Putamen (tissue), 1 donor: ENCODE data around the gene RNF130.
"Not testable (repeated sequence)": the region's sequence is repeated elsewhere in the genome, so short reads cannot be mapped to it uniquely, and the experiment has no call there.

Experiments
- DNase-seq: peaks from one replicate; pipeline ENCODE4 v3.0.0-alpha.2; 2016; ENCODE audit warnings: low spot score

Gene RNF130

DNA sequence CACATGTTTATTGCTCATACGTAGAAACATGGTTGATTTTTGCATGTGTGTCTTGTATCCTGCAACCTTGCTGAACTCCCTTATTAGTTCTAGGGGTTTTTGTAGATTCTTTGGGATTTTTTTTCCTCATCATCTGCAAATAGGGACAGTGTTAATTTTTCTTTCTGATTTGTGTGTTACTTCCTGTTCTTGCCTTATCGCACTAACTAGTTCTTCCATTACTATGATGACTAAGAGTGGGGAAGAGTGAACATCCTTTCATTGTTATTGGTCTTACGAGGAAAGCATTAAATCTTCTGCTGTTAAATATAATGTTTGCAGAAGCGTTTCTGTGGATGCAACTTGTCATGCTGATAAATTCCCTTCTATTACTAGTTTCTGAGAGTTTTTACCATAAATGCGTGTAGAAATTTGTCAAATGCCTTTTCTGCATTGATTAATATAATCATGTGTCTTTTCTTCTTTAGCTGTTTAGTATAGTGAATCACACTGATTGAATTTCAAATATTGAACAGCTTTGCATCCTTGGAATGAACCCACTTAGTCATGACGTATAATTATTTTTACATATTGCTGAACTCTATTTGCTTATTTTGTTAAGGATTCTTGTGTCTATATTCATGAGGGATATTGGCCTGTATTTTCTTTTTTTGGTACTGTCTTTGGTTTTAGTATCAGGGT lies 32.1 kb upstream of the RNF130 start:
- DNase-seq, result no peak

- no peak for DNase-seq
Observed at GRCh38 chr5:180102636-180103035, 31.1 kb upstream of the RNF130 start.

- no peak for DNase-seq
Observed at GRCh38 chr5:180101451-180102105, 30.0 kb upstream of the RNF130 start.

DNA sequence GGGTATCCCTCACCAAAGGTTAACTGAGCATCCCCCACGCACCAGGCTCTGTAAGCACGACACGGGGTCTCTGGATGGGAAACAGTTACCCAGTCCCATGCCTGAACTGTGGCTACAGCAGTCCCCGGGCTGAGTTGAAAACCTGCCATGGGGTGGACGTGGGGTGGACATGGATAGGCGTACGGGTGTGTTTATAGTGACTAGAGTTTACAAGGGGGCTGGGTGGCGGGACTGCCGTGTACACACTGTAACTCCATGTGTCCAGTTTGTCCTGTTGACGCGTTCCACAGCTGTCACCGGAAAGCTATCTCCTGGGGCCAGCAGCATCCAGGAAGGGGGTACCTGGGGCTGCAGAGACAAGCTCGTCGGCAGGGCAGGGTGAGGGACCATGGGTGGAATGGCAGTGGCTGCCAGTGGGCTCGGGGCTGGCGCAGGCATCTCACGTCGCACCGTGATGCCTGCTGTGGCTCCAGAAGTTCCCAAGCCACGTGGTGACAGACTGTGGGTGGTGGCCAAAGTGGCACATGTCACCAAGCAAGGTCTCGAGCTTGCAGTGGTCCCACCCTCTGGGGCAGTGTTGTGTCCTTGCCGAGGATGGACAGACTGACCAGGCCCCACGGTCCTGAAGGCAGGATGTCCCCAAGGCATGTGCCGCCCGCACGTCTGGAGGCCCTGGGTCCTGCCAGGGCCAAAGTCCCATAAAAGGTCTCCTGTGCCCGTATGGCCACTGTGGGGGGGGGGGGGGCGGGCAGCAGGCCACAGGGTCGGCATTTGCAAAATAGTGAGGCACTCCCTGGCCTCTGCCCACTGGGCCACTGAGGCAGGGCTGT lies 29.3 kb upstream of the RNF130 start:
- DNase-seq, result no peak

GRCh38 chr5:180099733-180100611 lies 28.4 kb upstream of the RNF130 start:
- DNase-seq, result no peak

- DNase-seq, result no peak
Observed at GRCh38 chr5:180098991-180099732, 27.6 kb upstream of the RNF130 start.

GRCh38 chr5:180098526-180098925 lies 27.0 kb upstream of the RNF130 start:
- DNase-seq, result no peak

DNA sequence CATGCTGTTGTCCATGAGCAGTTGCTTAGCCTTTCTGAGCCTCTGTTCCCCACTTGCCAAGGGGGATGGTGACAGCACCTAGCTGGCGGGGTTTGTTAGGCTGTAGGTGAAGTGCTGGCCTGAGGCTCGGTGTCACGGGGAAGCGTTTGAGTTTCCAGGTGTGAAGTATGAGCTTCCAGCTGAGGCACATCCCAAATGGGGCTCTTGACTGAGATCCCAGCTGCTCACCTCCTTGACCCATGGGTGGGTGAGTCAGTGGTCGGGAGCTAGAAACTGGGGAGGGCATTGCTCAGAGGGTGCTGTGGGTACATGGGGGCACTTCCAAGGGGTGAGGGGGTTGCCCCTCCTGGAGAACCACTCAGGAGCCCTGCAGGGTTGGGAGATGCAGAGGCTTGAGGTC lies 26.4 kb upstream of the RNF130 start:
- no peak for DNase-seq

- DNase-seq, result no peak
Observed at GRCh38 chr5:180097163-180097894, 25.8 kb upstream of the RNF130 start.

- DNase-seq, result no peak
Observed at GRCh38 chr5:180096616-180097015, 25.1 kb upstream of the RNF130 start.

- DNase-seq, result no peak
Observed at GRCh38 chr5:180095545-180095944, 24.0 kb upstream of the RNF130 start.

GRCh38 chr5:180093651-180094382 lies 22.3 kb upstream of the RNF130 start:
- peak; percentile 66 for DNase-seq

DNA sequence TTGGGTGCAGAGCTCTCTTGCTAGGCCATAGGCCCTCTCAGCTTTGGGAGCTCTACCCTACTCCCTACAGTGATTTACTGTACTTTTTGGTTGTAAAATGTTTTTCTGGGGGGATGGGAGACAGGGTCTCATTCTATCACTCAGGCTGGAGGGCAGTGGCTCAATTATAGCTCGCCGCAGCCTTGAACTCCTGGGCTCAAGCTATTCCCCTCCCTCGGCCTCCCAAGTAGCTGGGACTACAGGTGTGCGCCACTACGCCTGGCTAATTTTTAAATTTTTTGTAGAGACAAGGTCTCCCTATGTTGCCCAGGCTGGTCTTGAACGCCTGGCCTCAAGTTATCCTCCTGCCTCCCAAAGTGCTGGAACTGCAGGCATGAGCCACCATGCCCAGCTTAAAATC lies 21.7 kb upstream of the RNF130 start:
- no peak for DNase-seq

DNA sequence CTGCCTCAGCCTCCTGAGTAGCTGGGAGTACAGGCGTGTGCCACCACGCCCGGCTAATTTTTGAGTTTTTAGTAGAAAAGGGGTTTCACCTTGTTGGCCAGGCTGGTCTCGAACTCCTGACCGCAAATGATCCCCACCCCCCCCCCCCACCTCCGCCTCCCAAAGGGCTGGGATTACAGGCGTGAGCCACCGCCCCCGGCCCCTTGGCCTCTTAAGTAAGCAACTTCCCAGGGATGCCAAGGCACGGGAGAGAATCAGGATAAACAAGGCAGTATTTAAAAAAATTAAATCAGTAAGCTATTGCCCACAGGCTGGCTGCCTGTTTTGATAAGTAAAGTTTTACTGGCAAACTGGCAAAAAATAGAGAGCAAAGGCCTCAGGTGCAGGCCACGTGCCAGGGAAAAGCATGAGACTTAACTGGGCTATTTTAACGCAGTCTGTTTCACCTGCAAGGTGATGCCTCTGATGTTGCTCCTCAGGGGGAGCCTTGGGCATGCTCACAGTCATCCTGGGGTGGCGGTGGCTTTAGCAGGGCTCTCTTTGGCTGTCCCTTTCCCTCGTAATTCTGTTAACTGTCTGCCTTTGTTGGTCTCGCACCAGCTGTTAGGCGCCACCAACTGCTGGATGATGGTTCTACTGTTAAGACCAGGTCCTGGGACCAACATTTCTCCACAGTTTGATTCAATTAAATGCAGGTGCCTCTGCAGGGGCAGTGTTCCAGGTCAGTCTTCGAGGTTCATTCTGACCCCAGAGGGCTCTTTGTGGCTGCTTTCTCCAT lies 19.4 kb upstream of the RNF130 start:
- no peak for DNase-seq

DNA sequence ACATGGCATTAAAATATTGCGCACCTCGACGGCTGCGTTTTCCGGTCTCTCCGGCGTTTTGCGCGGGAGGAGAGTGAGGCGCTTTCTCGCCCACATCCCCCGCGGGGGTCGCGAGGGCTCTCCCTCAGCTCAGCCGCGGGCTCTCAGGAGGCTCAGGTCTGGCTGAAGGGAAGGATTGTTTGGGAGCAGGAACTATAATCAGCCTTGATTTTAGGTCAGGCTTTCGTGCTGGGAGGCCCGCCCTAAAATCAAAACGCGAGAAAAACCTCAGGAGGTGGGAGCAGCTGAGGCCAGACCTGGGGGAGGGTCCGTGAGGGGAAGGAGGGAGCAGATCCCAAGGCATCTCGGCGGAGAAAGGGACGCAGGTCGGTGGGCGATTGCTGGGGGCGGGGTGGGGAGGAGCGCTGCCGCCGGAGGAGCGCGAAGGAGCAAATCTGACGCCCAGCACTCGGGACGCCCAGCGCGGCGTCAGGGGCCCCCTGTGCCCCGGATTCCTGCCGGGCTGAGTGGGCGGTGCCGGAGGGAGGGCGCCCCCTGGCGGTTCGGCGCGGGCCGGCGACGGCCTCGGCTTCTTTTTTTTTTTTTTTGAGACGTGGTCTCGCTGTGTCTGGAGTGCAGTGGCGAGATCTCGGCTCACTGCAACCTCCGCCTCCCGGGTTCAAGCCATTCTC lies 18.7 kb upstream of the RNF130 start:
- DNase-seq, result no peak

GRCh38 chr5:180089628-180090027 lies 18.1 kb upstream of the RNF130 start:
- not testable (repeated sequence) for DNase-seq

- DNase-seq, result no peak
Observed at GRCh38 chr5:180088561-180088960, 17.0 kb upstream of the RNF130 start.

GRCh38 chr5:180086816-180087399 lies 15.3 kb upstream of the RNF130 start:
- no peak for DNase-seq
